Endothelial cell of umbilical vein (primary cell): ENCODE results near the gene VSX1. TPM values are rescaled to one million over a fixed set of nuclear protein-coding genes. Genes with fewer than 3 reads are reported as not detected.

Experiments used
- BruUV-seq: library from RNA; stranded (reverse); fragments of 400-500 nt; replicated peaks from 2 replicates; lab custom pipeline; 2021; lab: Mats Ljungman, UMichigan
- CTCF ChIA-PET: fragments of 300-600, 350-600 bp; sonication (Branson Sonifier 250); formaldehyde crosslinking; loops from one replicate; lab custom pipeline; 2021; ENCODE audit warnings: antibody characterized with exemption, inconsistent platforms; lab: Charles Lee
- POLR2A ChIA-PET: fragments of 300-600, 350-600 bp; sonication (Branson Sonifier 250); formaldehyde crosslinking; loops from one replicate; lab custom pipeline; 2021; ENCODE audit warnings: antibody characterized with exemption, inconsistent platforms; lab: Charles Lee
- DNase-seq: peaks from one replicate; pipeline ENCODE4 v3.0.0-alpha.2; 2011; ENCODE audit warnings: low read depth, low spot score
- FAIRE-seq: peaks from 2 replicates; lab custom pipeline; 2011; peaks lifted over from hg19 to GRCh38; lab: Jason Lieb, UNC
- H2AFZ ChIP-seq: 2 replicates; pipeline ENCODE4 v1.6.0; 2012; ENCODE audit warnings: low read depth, low read length, control low read depth, inconsistent platforms
- H3K27ac ChIP-seq: 2 replicates; pipeline ENCODE4 v1.5.1; 2011; ENCODE audit warnings: low read depth, mild to moderate bottlenecking, control low read depth, low read length, moderate library complexity; ENCODE audit not compliant: insufficient read depth
- H3K27me3 ChIP-seq, 2 experiments: 2 replicates each; pipeline versions ENCODE4 v1.6.0 to v1.6.1; 2011; ENCODE audit warnings: low read length in 2 of 2, mixed read lengths in 1 of 2; ENCODE audit not compliant: control insufficient read depth in 2 of 2, insufficient read depth in 2 of 2
- H3K36me3 ChIP-seq, 2 experiments: 2 replicates in 1 of 2; 3 replicates in 1 of 2; pipeline ENCODE4 v1.5.1; 2011; ENCODE audit warnings: low read length in 2 of 2, mild to moderate bottlenecking in 1 of 2, moderate library complexity in 1 of 2; ENCODE audit not compliant: control insufficient read depth in 2 of 2, insufficient read depth in 2 of 2; ENCODE audit errors: extremely low read depth in 1 of 2
- H3K4me1 ChIP-seq: 3 replicates; pipeline ENCODE4 v1.5.1; 2011; ENCODE audit warnings: mild to moderate bottlenecking, low read length; ENCODE audit not compliant: control insufficient read depth, insufficient read depth; ENCODE audit errors: extremely low read depth
- H3K4me2 ChIP-seq: 2 replicates; pipeline ENCODE4 v1.6.1; 2011; ENCODE audit warnings: low read length, control low read depth, mixed read lengths; ENCODE audit not compliant: insufficient read depth
- H3K4me3 ChIP-seq, 3 experiments: fragments of 200-600 bp in 1 of 3; sonication (generic), shearing (Covaris generic) in 1 of 3; replicated peaks in 1 of 3; 2 replicates each; pipeline ENCODE4 v1.5.1; 2011 to 2016; ENCODE audit warnings: control low read depth in 3 of 3, low read length in 3 of 3, mild to moderate bottlenecking in 2 of 3, inconsistent platforms in 1 of 3, low read depth in 1 of 3, moderate library complexity in 1 of 3; ENCODE audit not compliant: insufficient read depth in 1 of 3
- H3K79me2 ChIP-seq: 2 replicates; pipeline ENCODE4 v1.6.0; 2012; ENCODE audit warnings: low read length, inconsistent platforms; ENCODE audit not compliant: control insufficient read depth, insufficient read depth
- H3K9ac ChIP-seq: replicated peaks from 2 replicates; pipeline ENCODE3; 2011; ENCODE audit warnings: low read length, control low read depth; ENCODE audit not compliant: insufficient read depth; ENCODE audit errors: extremely low read depth
- H3K9me1 ChIP-seq: replicated peaks from 3 replicates; pipeline ENCODE4 v1.6.0; 2011; ENCODE audit warnings: mild to moderate bottlenecking, low read length; ENCODE audit not compliant: control insufficient read depth, insufficient read depth; ENCODE audit errors: extremely low read depth
- H3K9me3 ChIP-seq: replicated peaks from 2 replicates; pipeline ENCODE4 v1.5.1; 2012; ENCODE audit warnings: low read length, inconsistent platforms; ENCODE audit not compliant: control insufficient read depth, insufficient read depth
- H4K20me1 ChIP-seq: replicated peaks from 2 replicates; pipeline ENCODE3; 2011; ENCODE audit warnings: mild to moderate bottlenecking, low read length; ENCODE audit not compliant: control insufficient read depth, insufficient read depth; ENCODE audit errors: extremely low read depth
- CTCF ChIP-seq, 2 donors: IDR thresholded peaks; 1 replicate in 1 of 2; 2 replicates in 1 of 2; pipeline ENCODE4 v1.5.1; 2011; ENCODE audit warnings: low read length in 2 of 2, mild to moderate bottlenecking in 2 of 2, moderate library complexity in 2 of 2, control low read depth in 1 of 2, inconsistent platforms in 1 of 2, low read depth in 1 of 2; ENCODE audit not compliant: insufficient read depth in 1 of 2; ENCODE audit errors: extremely low read depth in 1 of 2
- FOS ChIP-seq: IDR thresholded peaks from 2 replicates; pipeline ENCODE4 v1.6.1; 2011; ENCODE audit warnings: mild to moderate bottlenecking, low read length, moderate library complexity, borderline replicate concordance; ENCODE audit not compliant: insufficient read depth
- GATA2 ChIP-seq: IDR thresholded peaks from 2 replicates; pipeline ENCODE4 v1.7.0; 2011; ENCODE audit warnings: low read depth, mild to moderate bottlenecking, moderate library complexity, mixed read lengths, low read length; ENCODE audit not compliant: insufficient read length, insufficient read depth
- MAX ChIP-seq: IDR thresholded peaks from 2 replicates; pipeline ENCODE4 v1.6.1; 2011; ENCODE audit not compliant: insufficient read depth, insufficient read length
- MYC ChIP-seq: IDR thresholded peaks from one replicate; pipeline ENCODE4 v1.6.1; 2011; ENCODE audit warnings: mild to moderate bottlenecking, low read depth, low read length
- POLR2A ChIP-seq: IDR thresholded peaks from 2 replicates; pipeline ENCODE4 v1.6.1; 2012; ENCODE audit warnings: low read depth, mild to moderate bottlenecking, control low read depth, low read length
- POLR2AphosphoS5 ChIP-seq: IDR thresholded peaks from 2 replicates; pipeline ENCODE4 v1.6.1; 2012; ENCODE audit warnings: low read depth, mild to moderate bottlenecking, control low read depth, low read length, moderate library complexity; ENCODE audit not compliant: insufficient read depth
- dilution Hi-C: fragments of 300-500 bp; cut with MboI; formaldehyde crosslinking; loops from one replicate; pipeline ENCODE4 v1.15.0; 2019; ENCODE audit warnings: low sequenced_read_pairs; ENCODE audit not compliant: extremely low pct_ligation_motif_present
- intact Hi-C: fragments of 100-400 bp; cut with micrococcal nuclease; formaldehyde crosslinking; loops from one replicate; pipeline ENCODE4 v1.10.0; 2022
- polyA plus RNA-seq, 4 experiments: library from polyadenylated mRNA; depleted of rRNA in 3 of 4; stranded (reverse) in 3 of 4; unstranded in 1 of 4; fragments of >200 nt; gene quantifications; 2 replicates each; pipeline versions ENCODE4 v1.2.1 to v1.2.3, GENCODE V29; 2011 to 2012; ENCODE audit warnings: missing spikeins in 1 of 4
- total RNA-seq: library from RNA; stranded (reverse); gene quantifications from 2 replicates; pipeline ENCODE4 v1.2.3, GENCODE V29; 2021

VSX1 gene
- total and polyA plus RNA-seq, 2 donors (not counting 3 experiments of a cell fraction or from before 2014, with no cell fraction given): not detected

- no peaks in the 10 kb centered on the region for H3K9me1 ChIP-seq
- H3K4me3 ChIP-seq: no peak overlapping the region
- no peaks in the 10 kb centered on the region for H4K20me1 ChIP-seq
- H3K9ac ChIP-seq: no peak overlapping the region
- intact Hi-C loops: no loop called here
- no peak overlapping the region for H2AFZ ChIP-seq
- dilution Hi-C loops: no loop called here
- BruUV-seq: no TSS peak
- H3K36me3 ChIP-seq: no peaks in the 10 kb centered on the region
- no peaks in the 10 kb centered on the region for H3K79me2 ChIP-seq
- no peaks in the 10 kb centered on the region for H3K4me1 ChIP-seq
- TF ChIP-seq POLR2A (no peak), CTCF (IDR thresholded peaks at IDR 0.05; ENCODE audit: extremely low read depth in 1 of 2, insufficient read depth in 1 of 2, low read depth in 1 of 2, low read length in 2 of 2) (no peak), MYC (no peak), FOS (no peak), POLR2AphosphoS5 (no peak), MAX (no peak), GATA2 (no peak)
- no peak for DNase-seq
- FAIRE-seq: no peak
- no peaks in the 10 kb centered on the region for H3K9me3 ChIP-seq
- ChIA-PET POLR2A (no interaction called here), CTCF (no interaction called here)
- H3K27me3 ChIP-seq: no peaks in the 10 kb centered on the region
- no peak overlapping the region for H3K4me2 ChIP-seq
- no peak overlapping the region for H3K27ac ChIP-seq
Observed at GRCh38 chr20:25046736-25047666, 34.9 kb downstream of the VSX1 start.
